Fibroblast of skin of back (primary cell): ENCODE measurements around the gene HMGXB4. TPM values are rescaled to one million over a fixed set of nuclear protein-coding genes. Genes with fewer than 3 reads are reported as not detected.
"Not testable (repeated sequence)": the region's sequence is repeated elsewhere in the genome, so short reads cannot be mapped to it uniquely, and the experiment has no call there.

ENCODE experiments used
- DNase-seq: peaks from one replicate; pipeline ENCODE4 v3.0.0-alpha.2; 2013
- polyA plus RNA-seq, 2 experiments: library from polyadenylated mRNA; unstranded; fragments of 120-200 nt; gene quantifications; one replicate each; pipeline ENCODE4 v1.2.1, GENCODE V29; 2013; ENCODE audit not compliant: insufficient read length in 2 of 2

Gene HMGXB4, protein sequence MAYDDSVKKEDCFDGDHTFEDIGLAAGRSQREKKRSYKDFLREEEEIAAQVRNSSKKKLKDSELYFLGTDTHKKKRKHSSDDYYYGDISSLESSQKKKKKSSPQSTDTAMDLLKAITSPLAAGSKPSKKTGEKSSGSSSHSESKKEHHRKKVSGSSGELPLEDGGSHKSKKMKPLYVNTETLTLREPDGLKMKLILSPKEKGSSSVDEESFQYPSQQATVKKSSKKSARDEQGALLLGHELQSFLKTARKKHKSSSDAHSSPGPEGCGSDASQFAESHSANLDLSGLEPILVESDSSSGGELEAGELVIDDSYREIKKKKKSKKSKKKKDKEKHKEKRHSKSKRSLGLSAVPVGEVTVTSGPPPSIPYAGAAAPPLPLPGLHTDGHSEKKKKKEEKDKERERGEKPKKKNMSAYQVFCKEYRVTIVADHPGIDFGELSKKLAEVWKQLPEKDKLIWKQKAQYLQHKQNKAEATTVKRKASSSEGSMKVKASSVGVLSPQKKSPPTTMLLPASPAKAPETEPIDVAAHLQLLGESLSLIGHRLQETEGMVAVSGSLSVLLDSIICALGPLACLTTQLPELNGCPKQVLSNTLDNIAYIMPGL
- polyA plus RNA-seq (2013, experiment 1 of 2; ENCODE audit: insufficient read length) = 18.6 TPM
- polyA plus RNA-seq (2013, experiment 2 of 2; ENCODE audit: insufficient read length) = 20.4 TPM

DNA sequence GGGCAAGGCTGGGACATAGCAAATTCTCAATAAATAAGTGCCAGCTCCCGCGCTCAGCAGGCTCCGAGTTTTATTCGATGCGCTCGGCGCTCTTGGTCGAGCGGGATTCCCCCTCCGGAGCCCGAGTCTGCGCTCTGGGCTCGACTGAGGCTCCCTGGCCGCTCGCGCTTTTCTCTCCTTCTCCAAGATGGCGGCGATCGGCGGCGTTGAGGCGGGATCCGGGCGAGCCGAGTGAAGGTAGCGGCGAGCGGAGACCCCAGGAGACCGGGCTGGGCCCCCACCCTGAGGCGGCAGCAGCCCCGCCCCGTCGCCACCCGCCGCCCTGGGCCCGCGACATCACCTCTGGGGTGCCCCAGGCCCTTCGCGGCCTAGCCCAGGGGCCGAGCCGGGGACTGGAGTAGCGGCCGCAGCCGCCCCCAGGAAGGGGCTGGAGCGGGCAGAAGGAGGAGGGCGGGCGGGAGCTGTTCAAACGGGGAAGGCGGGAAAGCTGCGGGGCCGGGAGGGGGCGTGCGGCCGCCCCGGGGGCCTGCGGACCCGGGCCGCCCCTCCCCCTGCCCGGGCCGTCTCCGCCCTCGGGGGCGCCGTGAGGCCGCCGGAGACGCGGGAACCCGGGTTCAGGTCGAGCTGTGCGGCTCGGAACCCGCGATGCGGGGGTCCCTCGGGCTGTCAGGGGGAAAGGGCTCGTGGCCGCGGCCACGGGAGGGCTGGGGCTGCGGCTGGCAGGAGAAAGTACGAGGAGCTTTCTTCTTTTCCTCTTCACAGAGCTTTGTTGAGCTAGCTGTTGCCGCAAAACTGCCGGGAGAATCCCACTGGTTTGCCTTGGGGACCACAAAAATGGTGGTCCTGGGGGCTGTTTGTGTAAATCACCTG lies at the start of gene HMGXB4:
TSS of gene HMGXB4 (plus strand) at position 173 of the 870 bp plus-strand sequence. CDS start 4,898 bp downstream, outside the sequence.
- DNase-seq = peak; percentile 92

DNA sequence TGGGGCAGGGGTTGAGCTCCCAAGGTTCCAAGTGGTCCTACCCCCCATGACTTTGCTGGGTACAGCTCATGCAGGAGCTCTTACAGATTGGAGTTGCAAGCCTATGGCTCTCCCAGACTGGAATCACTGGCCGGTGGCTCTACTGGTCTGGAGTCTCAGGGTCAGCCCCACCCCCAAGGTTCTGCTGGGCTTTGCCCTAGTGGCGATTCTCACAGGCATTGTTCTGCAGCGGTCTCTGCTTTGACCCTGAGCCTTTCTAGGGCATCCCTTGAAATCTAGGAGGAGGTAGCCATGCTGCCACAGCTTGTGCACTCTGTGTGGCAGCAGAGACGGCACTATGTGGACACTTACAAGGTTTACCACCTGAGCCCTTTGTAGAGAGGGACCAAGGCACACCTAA lies 49.3 kb upstream of the HMGXB4 start:
- DNase-seq = no peak

DNA sequence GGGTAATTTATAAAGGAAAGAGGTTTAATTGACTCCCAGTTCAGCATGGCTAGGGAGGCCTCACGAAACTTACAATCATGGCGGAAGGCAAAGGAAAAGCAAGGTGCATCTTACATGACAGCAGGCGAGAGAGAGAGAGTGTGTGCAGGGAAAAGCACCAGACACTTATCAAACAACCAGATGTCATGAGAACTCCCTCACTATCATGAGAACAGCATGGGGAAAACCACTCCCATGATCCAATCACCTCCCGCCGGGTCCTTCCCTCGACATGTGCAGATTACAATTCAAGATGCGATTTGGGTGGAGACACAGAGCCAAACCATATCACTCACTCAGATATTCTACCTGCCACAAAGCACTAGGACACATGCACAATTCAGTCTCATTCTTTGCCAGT lies 48.1 kb upstream of the HMGXB4 start:
- DNase-seq = no peak

DNA sequence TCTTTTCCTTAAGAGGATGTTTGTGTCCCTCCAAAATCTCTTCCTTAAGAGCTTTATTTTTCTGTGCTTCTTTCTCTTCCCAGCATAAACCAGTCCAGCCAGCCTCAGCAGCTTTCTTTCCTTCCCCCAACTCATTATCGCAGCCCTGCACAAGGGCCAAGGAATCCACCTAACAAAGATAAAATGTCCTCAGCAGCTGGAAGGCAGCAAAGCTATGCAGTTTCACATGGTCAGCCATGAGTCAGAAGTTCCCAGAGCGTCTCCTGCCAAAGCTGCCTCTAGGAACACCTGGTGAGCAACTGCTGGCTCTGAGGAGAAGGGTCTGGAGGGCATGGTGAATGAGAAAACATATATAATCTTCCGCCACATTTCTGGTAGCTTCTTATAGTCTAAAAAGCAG lies 45.3 kb upstream of the HMGXB4 start:
- no peak for DNase-seq

DNA sequence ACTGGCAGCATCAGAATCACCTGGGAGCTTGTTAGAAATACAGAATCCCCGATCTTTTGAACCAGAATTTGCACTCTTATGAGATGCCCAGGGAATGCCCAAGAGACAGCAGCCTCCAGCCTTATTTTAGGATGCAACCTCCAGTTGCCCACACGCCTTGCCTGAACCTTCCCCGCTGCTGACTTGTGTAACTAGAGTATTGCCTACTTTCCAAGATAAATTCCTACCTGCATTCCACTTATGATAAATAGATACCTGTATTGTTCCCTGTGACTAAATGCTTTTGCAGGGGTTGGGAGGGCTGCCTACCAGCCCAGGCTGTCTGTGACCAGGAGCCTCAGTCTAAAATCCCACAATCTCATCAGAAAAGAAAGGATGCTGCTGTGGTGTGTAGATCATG lies 44.3 kb upstream of the HMGXB4 start:
- no peak for DNase-seq

DNA sequence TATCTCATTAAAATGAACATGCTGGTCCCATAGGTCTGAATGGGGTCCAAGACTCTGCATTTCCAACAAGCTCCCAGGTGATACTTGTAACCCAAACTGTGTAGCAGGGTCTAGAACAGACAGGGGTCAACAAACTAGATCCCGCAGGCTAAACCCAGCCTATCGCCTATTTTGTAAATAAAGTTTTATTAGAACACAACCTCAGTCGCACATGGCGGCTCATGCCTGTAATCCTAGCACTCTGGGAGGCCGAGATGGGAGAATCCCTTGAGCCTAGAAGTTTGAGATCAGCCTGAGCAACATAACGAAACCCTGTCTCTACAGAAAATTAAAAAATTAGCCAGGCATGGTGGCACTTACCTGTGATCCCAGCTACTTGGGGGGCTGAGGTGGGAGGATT lies 42.3 kb upstream of the HMGXB4 start:
- DNase-seq = no peak

DNA sequence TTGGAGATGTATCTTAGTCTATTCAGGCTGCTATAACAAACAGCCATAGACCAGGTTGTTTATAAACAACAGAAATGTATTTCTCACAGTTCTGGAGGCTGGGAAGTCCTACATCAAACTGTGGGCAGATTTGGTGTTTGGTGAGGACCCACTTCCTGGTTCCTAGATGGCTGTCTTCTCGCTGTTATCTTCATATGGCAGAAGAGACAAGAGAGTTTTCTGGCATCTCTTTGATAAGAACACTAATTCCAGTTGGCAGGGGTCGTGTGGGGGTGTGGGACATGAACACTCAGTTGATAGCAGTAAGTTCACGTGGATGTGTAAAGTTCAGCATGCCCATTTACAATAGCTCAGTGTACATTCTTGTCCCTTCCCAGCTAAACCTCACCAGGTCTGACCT lies 41.3 kb upstream of the HMGXB4 start:
- no peak for DNase-seq

DNA sequence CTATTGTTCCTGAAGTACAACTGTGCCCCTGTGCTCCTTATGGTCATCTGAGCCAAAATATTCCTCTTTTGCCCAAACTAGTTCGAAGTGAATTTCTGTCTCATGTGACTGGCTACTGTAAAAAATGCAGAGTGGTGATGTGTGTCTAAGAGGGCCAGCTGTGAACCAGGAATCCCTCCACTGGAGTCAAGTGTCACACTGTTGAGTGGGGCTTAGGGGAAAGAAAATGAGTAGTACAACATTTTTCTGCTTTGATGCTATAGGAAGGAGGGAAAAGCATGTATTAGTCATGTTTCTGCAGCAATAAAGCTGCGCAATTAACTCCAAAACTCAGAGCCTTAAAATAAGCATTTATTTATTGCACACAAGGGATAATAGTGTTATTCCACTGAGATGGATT lies 39.8 kb upstream of the HMGXB4 start:
- DNase-seq = no peak

DNA sequence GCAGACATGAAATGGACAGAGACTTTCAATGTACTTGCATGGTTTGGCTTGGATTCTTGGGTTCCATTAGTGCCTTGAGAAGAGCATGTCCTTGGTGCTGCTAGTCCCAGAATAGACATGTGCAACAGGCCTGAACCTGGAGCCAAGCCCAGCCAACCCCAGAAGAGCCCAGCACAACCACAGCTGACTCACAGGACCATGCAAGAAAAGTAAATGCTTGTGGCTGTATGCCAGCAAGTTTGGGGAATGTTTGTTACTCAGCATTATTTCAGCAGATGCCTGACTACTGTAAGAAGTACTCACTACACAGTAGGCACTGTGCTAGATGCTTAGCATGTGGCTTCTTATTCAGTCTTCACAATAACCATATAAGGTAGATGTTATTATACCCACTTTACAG lies 39.2 kb upstream of the HMGXB4 start:
- DNase-seq = peak; percentile 27

DNA sequence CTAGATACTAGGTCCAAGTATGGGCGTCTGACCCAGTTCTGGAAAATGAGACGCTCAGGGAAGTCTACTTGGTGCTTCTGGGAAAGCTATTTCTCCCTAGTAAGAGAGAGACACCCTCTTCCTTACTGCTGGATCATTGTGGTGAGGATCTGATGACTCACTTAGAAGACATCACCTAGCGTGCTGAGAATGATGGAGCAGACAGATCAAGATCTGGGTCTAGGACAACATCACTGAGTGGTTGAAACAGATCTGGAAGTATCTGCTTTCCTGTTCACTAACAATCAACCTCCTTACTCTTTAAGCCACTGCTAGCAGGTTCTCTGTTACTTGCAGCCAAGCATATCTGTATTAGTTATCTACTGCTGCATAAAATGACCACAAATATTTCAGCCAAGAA lies 38.3 kb upstream of the HMGXB4 start:
- peak; percentile 72 for DNase-seq

DNA sequence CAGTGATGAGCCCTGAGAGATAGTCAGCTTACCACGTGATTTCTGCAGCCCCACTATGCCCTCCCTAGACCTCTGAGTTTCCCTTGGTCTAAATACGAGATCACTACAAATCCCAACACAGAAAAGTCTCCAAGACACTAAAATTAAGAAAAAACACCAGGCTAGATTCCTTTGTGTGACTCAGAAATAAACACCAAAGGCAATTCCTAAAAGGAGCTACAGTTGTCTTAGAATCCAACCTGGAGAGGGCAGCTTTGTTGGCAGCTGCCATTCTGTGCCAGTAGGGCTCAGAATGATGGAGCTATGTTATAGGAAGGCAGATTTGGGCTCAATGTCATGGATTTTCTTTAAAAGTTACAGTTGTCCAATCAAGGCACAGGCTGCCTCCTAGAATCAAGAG lies 37.1 kb upstream of the HMGXB4 start:
- DNase-seq = no peak

DNA sequence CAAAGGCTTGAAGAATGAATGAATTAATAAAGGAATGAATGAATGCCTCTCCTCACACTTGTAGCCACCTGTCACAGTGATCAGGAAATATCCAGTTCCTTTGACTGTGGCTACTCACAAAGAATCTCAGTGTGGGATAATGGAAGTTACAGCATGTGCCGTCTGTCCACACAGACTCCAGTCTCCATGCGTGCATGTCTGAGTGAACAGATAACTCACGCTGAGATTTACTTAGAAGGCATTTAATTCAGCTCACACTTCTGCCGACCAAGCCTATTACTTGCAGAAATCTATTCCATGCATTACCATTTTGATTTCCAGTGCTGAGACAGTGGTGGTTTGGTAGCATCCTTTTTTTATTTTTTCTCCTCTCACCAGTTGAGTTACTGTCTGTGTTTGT lies 32.3 kb upstream of the HMGXB4 start:
- DNase-seq = no peak

DNA sequence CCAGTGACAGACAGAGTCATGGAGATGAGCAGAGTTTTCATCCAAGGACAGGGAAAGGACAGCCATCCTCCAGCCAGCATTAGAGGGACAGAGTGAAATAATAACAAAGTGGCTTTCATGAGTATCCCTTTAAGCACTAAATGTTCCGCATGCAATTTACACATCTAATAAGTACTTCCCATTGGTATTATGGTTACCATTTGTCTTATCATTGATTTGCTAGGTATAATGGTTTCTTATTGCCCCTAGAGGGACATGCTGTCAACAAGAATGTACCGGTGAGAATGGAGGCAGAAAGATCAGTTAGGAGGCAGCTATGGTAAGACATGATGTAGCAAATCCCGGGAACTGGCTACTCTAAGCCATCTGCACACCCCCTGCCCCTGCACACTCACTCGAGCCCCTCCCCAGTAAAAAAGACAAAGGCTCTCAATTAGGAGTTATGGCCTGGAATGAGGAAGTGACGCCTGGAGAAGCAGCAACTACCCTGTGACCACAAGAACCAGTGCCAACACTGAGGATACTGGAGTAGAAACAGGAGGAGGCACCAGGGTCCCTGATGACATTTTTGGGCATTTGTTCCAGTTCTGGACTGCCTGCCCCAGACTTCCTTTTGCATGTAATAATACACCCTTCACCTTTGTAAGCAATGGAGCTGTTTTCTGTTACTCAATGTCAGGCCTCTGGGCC lies 30.2 kb upstream of the HMGXB4 start:
- DNase-seq = no peak

DNA sequence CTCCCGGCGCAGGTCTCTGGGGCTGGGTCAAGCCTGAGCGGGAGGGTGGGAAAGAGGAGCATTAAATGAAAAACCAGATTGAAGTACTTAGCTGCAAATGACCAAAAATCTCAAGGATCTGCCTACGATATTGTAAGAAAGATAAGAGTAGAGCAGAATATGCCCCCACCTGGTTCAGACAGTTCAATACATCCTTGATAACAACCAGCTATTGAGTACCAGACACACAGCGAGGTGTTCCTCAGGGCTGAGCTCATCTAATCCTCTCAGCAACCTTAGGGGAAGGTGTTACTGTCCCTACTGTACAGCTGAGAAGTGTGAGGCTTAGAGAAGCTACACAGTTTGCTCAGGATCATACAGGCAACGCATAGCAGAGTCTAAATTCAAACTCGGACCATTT lies 27.4 kb upstream of the HMGXB4 start:
- no peak for DNase-seq

DNA sequence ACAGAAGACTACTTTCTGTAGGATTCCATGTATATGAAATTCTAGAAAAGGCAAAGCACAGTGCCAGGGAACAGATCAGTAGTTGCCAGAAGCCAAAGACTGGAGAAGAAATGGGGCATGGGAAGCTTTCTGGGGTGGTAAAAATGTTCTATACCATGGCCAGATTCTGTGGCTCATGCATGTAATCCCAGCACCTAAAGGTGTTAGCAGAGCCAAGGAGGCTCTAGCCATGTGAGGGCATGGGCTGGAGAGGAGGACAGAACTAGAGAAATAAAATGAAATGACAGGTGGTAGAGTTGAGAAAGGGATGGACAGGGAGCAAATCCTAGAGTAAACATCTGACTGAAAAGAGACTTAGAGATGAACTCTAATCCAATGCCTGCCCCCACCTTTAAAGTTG lies 26.9 kb upstream of the HMGXB4 start:
- DNase-seq = no peak

DNA sequence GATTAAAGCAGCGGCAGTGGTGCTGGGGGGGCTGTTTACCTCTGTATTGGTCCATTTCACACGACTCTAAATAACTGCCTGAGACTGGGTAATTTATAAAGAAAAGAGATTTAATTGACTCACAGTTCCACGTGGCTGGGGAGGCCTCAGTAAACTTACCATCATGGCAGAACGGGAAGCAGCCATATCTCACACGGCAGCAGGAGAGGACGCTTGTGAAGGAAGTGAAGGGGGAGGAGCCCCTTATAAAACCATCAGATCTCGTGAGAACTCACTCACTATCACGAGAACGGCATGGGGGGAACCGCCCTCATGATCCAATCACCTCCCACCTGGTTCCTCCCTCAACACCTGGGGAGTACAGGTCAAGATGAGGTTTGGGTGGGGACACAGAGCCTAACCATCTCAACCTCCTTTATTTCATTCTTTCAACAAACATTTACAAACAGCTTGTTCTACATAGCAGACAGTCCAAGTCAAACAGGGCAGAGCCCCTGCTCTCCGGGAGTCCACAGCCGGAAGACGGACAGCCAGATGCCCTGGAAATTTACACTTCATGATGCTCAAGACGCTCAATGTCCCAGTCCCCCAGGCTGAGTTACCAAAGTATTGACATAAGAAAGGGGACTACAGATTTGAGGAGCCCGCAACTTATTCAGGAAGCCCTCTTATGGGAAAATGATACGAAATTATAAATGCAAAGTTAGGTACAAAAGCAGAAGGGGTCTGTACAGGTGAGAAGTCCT lies 26.3 kb upstream of the HMGXB4 start:
- DNase-seq = no peak

DNA sequence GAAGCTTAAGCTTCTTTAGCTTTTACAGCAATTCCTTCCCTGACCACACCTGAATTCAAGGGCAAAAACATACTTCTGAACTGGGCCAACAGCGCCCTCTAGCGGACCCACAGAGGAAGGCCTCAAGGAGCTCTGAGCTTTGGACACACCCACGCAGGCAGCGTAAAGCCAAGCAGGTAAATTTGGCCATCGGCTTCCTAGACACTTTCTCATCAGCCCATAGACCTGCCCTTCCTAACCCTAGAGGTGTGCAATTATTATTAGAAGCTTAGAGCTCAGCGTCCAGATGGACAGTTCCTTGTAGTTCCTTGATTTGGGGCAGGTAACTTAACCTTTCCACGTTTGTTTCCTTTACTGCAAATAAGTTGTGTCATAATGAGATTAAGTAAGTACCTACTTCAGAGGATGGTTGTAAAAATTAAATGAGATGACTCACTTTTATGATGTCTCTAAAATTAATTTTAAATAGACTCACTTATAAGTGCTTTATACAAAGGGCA lies 25.7 kb upstream of the HMGXB4 start:
- peak; percentile 48 for DNase-seq

DNA sequence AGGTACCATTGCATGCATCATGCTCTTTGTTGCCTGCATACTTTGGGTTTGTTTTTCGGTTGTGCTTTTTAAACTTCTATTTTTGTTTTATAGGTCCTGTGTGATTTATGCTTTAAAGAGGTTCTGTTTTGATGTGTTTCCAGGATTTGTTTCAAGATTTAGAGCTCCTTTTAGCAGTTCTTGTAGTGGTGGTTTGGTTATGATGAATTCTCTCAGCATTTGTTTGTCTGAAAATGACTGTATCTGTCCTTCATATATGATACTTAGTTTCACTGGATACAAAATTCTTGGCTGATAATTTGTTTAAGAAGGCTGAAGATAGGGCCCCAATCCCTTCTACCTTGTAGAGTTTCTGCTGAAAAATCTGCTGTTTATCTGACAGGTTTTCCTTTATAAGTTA lies 18.5 kb upstream of the HMGXB4 start:
- not testable (repeated sequence) for DNase-seq

DNA sequence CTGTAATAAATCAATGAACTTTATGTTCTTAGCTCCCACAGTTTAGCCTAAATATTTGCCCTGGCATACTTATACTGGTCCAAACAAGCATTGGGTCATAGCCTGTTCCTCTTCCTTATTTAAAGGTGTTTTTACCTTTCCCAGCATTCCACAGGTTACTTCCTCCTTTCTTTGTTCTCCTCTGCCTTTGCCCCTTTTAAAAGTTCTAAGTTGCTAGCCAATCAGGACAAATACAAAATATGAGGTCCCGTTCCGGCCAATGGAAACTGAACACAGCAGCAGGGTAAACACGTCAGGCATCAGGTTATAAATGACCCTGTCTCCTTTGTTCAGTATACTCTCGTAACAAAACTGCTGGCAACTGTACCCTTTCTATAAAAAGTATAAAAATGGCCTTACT lies 12.8 kb upstream of the HMGXB4 start:
- DNase-seq = not testable (repeated sequence)

DNA sequence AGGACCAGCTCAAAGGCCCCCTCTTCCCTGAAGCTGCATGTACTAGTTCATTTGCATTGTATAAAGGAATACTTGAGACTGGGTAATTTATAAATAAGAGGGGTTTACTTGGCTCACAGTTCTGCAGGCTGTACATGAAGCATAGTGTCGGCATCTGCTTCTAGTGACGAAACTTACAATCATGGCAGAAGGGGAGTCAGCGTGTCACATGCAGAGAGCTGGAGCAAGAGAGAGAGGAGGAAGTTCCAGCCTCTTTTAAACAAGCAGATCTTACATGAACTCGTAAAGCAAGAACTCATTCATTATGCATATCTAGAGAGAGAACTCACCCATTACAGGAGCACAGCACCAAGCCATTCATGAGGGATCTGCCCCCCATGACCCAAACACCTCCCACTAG lies 7.1 kb upstream of the HMGXB4 start:
- no peak for DNase-seq

DNA sequence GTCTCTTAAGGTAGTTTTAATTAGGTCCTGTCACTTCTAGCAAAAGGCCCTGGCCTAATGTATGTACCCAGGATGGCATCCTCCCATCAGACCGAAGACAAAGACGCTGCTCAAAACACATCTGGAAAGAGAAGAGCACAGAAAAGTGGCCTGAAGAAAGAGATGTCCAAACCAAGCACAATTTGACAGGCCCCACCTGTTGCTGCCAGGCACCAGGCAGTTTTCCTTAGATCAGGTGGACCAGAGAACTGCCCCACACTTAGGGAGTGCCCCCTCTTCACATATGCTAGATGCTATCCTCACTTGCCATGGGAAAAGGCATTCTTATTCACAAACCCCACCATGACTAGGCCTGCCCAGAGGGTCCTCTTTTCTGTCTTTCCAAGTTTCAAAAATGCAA lies 3.3 kb upstream of the HMGXB4 start:
- DNase-seq = no peak

DNA sequence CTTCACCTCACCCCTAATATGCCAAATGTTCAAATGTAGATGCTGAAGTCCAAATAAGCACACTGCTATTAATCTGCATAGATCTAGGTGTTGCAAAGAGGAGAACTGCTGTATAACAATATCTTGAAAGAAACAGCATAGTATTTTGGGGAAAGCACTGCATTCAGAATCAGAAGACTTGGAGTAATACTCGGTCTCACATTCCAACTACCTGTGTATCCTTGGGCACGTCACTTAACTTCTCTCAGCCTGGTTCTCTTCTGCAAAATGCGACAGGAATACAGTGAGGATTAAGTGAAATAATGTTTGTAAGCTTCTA lies 332 bp upstream of the HMGXB4 start:
- no peak for DNase-seq
